Measurements from ENCODE around the gene UBR1.

- TF ChIP-seq EZH2 (IDR thresholded peaks at IDR 0.05; ENCODE audit: borderline replicate concordance, control insufficient read depth, low read depth, low read length) (no peak), POLR2A (IDR thresholded peaks at IDR 0.05; ENCODE audit: low read depth, low read length) (no peak), GATAD2B (conservative IDR thresholded peaks at IDR 0.05; ENCODE audit: low read depth) (no peak), SREBF1 (IDR thresholded peaks at IDR 0.05; ENCODE audit: low read length) (no peak), MAX (IDR thresholded peaks at IDR 0.05; ENCODE audit: low read depth, low read length) (no peak), ZZZ3 (IDR thresholded peaks at IDR 0.05; ENCODE audit: control insufficient read depth, insufficient read length, low read depth) (no peak), CTCF (IDR thresholded peaks at IDR 0.05 in 2 of 3, conservative IDR thresholded peaks at IDR 0.05 in 1 of 3; ENCODE audit: control insufficient read depth in 2 of 3, extremely low read depth in 1 of 3, insufficient read depth in 1 of 3, low read depth in 3 of 3, low read length in 3 of 3) (no peak), ESRRA (IDR thresholded peaks at IDR 0.05; ENCODE audit: low read length) (no peak), TAF1 (IDR thresholded peaks at IDR 0.05; ENCODE audit: borderline replicate concordance, low read depth, low read length) (no peak)
These were observed 23.3 kb downstream of the UBR1 start for GRCh38 chr15:43082509-43082908.

All from GM12878 (cell line).